Fibroblast of mammary gland (primary cell): ENCODE results near the gene PDE4B.

ENCODE experiments used
- DNase-seq: peaks from one replicate; pipeline ENCODE4 v3.0.0-alpha.2; 2010; ENCODE audit warnings: low read depth
- H3K4me3 ChIP-seq: 2 replicates; pipeline ENCODE4 v1.5.1; 2011; ENCODE audit warnings: low read depth, mild to moderate bottlenecking, low read length, moderate library complexity; ENCODE audit not compliant: control insufficient read depth
- TF ChIP-seq, protein P1 (sequence below): conservative IDR thresholded peaks from 2 replicates; pipeline ENCODE4 v1.5.1; 2011; ENCODE audit warnings: low read depth, low read length, inconsistent platforms; ENCODE audit not compliant: control insufficient read depth, insufficient read depth

The PDE4B gene

DNA sequence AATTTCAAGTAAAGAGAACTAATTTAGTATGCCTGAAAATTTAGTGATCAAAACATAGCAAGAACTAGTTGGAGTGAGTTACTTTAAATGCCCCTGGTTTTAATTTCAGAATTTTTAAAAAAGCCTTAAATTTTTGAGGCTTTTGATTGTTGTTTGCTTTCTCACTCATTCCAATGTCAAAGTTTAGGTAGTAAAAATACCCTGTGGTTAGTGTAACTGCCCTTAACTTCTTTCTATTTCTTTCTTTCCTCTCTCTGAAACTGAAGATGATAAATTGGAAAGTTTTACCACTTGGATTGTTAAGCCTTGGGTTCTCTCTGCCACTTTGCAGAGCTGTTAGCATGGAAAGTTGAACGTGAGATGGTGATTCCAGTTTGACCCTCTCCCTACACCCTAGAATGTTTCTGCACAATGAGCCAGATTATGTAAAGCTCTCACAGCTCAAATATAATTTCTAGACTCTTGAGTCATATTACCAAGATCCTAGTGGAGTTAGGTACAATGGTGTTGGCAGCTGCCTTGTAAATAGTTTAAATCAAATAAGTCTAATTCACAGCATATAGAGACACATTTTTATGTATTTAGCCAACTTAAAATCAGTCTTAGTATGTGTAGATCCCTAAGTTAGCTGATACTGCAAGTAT lies 548.9 kb downstream of the PDE4B start:
- H3K4me3 ChIP-seq: no peak overlapping the region
- no peak for DNase-seq
- TF ChIP-seq, protein P1, sequence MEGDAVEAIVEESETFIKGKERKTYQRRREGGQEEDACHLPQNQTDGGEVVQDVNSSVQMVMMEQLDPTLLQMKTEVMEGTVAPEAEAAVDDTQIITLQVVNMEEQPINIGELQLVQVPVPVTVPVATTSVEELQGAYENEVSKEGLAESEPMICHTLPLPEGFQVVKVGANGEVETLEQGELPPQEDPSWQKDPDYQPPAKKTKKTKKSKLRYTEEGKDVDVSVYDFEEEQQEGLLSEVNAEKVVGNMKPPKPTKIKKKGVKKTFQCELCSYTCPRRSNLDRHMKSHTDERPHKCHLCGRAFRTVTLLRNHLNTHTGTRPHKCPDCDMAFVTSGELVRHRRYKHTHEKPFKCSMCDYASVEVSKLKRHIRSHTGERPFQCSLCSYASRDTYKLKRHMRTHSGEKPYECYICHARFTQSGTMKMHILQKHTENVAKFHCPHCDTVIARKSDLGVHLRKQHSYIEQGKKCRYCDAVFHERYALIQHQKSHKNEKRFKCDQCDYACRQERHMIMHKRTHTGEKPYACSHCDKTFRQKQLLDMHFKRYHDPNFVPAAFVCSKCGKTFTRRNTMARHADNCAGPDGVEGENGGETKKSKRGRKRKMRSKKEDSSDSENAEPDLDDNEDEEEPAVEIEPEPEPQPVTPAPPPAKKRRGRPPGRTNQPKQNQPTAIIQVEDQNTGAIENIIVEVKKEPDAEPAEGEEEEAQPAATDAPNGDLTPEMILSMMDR: no peak

DNA sequence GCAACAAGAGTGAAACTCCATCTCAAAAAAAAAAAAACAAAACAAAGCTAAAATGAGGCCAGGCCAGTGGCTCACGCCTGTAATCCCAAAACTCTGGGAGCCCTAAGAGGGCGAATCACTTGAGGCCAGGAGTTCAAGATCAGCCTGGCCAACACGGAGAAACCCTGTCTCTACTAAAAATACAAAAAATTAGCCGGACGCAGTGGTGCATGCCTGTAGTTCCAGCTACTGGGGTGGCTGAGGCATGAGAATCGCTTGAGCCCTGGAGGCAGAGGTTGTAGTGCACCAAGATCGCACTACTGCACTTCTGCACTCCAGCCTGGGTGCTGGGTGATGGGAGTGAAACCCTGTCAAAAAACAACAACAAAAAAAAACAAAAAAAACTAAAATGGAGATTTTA lies 550.0 kb downstream of the PDE4B start:
- DNase-seq: no peak
- TF ChIP-seq, protein P1: no peak
- no peak overlapping the region for H3K4me3 ChIP-seq

GRCh38 chr1:66343569-66344325 lies 551.1 kb downstream of the PDE4B start:
- peak; percentile 54 for DNase-seq
- no peak overlapping the region for H3K4me3 ChIP-seq
- TF ChIP-seq, protein P1: no peak

DNA sequence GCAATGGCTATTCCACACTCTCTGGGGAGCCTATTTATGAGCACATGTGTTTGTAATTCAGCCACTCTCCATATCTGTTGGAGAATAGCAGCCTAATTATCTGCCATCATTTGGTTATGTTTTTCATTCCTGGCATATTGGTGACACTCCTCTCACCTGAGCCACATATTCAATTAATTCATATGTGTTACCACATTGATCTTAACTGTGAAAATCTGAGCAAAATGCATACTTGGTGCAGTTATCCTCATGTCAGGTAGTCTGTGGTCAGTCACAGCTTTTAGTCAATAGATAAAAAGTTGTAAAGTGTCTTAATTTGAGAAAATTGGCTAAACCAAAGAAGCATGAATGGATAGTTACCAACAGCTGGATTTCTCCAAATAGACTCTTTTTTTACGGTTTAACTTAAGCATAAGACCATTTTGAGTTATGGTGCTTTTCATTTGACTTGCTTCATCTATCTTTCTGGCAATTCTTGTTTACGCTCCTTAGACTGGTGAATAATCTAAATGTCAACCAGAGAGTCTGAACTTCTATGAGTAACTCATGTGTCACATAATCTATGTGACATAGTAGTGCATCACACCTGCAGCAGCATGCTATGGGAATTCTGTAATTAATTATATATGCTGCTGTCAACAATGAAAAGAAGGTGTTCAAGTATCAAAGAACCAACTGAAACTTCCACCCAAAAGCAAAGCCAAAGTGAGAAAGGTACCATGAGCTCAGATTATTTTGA lies 553.5 kb downstream of the PDE4B start:
- no peak for DNase-seq
- TF ChIP-seq, protein P1: no peak
- H3K4me3 ChIP-seq: no peak overlapping the region

DNA sequence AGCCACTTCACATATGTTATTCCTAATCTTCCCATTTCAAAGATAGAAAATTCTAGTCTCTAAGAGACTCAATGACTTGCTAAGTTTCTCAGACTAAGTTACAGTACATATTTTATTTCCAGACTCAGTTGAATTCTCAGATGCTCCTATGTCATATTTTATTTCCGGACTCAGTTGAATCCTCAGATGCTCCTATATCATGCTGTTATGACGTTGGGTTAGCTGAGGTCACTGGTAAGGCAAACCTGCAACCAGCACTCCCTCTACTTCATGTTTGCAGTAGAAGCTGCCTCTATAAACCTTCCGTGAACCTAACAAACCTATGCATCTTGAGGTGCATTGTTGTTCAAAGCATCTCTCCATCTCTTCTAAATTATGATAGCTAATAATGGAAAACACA lies 554.2 kb downstream of the PDE4B start:
- no peak overlapping the region for H3K4me3 ChIP-seq
- no peak for DNase-seq
- TF ChIP-seq, protein P1: no peak

GRCh38 chr1:66348776-66349175 lies 556.1 kb downstream of the PDE4B start:
- H3K4me3 ChIP-seq: no peak overlapping the region
- DNase-seq: no peak
- TF ChIP-seq, protein P1: no peak
